Ramos (cell line): ENCODE data around the gene AKR7A2.
"Not testable (repeated sequence)": the region's sequence is repeated elsewhere in the genome, so short reads cannot be mapped to it uniquely, and the experiment has no call there.

Experiments
- in situ Hi-C: fragments of 300-500 bp; cut with MboI; formaldehyde crosslinking; loops from one replicate; pipeline ENCODE4 v1.14.3; 2022; ENCODE audit warnings: low sequenced_read_pairs; ENCODE audit not compliant: unreplicated experiment

Gene AKR7A2

DNA sequence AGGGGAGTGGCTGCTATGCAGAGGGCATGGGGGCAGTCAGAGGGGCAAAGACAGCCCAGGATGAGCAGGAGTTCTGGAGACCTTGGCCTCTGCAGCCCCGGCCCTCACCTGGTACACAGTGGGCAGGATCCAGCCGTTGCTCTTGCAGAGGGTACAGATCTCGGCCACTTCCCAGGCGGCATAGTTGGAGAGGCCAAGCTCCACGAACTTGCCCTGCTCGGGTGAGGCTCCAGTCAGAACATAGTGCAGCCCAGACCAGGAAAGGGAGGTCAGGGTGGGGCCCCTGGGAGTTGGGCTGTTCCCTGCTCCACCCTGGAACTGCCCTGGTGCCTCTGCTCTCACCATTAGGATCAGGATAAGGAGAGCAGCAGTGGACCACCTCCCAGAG, 41.6 kb downstream of the AKR7A2 start:
- in situ Hi-C loops: not testable (repeated sequence)

DNA sequence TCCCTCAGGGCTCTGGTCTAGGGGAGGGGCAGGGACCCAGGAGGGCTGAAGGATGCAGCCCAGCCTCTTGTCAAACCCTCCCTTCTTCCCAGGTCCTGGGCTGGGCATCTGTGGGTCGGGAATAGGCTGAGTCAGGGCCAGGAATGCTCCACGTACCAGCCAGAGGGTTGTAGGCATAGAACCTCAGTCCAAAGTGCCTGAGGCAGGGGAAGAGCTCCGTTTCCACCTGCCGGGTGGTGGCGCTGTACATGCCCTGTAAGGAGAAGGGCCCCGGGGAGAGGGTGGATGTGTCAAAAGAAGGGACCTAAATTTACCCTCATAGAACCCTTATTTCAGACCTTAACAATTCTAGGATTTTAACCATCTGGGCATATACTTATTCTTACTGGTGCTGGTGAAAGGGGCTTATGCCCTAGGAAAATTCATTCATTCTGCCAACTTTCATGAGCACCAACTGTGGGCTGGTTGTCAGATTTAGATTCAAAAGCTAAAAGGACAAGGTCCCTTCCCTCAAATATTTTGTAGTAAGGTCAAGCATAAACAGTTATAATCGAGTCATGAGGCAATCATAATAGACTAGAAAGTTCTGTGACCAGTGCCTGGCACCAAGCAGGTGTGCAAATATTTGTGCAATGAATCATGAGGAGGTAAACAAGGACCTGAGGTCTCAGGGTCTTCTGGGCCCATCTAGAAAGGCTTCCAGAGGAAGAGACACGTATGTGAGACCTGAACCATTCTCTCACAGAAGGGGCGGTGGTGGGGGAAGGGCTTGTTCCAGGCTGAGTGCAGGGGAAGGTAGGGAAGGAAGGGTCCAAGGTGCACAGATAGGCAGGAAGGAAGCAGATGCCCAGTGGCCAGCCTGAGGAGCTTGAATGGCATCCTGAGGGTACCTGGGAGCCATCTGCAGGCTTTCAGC, 42.3 kb downstream of the AKR7A2 start:
- in situ Hi-C loops: not testable (repeated sequence)

DNA sequence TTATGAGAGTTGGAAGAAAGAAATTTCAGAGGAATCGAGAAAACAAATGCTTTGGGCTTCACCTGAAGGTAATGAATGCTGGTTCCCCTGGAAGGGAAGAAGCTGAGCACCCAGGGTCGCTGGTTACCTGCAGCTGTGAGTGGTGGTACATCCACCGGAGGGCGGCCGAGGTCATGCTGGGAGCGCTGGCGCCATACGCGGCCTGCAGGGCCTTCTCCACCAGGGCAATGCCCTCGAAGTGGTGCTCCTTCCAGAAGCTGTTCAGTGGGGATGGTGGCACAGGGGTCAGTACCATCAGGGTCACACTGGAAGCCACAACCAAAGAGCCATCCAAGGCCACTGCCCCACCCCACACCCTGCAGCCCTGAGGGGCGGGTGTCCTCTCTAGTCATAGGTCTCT, 43.5 kb downstream of the AKR7A2 start:
- in situ Hi-C loops: no loop called here

DNA sequence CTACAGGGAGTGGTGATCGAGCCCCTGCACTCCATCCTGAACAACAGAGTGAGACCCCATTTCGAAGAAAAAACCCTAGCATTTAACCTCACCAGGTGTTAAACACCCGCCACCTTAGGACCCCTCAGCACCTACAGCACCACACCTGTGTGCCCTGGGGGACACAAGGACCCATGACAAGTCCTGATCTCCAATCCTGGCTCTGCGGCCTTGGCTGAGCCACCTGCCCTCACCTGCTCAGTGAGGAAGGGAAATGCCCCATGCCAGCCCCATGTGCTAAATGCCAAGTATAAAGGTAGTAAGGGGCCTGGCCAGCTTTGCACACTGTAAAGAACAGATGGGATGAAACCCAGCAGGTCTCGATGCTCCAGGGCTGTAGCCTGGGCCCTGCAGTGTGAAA, 49.2 kb downstream of the AKR7A2 start:
- in situ Hi-C loops: no loop called here

DNA sequence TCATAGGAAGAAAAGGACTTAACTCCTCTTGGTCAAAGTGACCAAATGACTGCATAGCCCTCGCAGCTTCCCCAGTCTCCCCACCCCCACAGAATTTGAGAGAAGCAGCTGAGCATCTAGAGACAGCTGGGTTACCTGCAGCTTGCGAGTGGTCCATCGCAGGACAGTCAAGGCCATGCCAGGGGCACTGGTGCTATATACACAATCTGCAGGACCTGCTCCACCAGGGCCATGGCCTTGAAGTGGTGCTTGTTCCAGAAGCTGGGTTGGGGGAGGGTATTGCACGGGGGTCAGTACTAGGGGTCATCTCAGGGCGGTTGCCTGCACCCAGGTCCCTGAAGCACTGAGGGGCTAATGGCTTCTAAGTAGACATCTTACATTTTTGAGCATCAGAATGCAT, 49.9 kb downstream of the AKR7A2 start:
- in situ Hi-C loops: no loop called here

DNA sequence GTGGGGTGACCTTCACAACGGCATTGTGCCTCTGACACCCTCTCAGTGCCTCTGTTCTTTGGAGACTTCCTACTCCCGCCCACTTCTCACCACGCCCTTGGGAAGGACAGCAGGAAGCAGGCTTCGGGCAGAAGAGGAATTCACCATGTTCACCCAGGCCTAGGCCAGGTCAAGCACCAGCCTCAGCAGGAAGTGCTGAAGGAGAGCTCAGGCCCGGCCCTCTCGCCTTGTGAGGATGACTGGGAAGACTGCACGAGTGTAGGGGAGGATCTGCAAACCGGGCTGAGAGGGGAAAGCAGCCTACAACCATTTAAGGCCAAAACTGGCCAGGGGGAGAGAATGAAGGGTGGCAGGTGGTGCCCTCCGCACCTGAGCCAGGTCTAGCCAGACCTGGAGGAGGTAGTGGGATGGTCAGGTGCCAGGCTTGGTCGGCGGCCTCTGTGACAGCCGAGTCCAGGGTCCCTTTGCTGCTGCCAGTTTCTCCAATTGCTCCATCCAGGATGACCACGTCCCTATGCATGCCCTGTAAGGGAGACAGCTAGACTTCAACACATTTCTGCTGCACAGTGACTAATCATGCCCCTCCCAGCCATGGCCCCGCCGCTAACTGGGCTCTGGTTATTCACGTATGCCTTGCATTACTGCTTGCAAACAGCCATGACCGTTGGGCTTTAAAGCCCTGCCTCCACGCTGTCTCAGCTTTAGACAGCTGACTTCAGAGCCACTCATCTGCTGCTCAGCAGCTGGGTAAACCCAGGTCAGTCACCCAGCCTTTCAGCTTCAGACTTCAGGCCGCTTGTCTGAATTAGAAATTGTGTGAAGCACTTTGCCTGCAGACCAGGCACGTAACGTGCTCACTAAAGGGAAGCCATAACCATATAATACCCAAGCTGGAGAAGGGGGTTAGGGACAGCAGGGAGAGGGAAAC, 51.5 kb downstream of the AKR7A2 start:
- in situ Hi-C loops: no loop called here

DNA sequence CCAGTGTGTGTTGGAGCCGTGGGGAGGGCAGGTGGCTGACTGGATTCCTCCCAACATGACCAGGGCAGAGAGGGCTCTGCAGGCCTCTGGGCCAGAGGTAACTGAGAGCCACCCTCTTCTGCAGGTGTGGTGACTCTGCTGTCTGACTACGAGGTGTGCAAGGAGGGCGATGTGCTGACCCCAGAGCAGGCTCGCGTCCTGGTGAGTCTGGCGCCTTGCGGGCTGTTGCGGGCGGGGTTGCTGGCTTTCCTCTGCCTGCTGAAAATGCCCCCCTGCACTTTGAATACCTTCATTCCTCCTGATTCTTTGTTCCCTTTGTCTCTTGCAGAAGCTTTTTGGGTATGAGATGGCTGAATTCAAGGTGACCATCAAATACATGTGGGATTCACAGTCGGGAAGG, 53.6 kb downstream of the AKR7A2 start:
- in situ Hi-C loops: no loop called here

DNA sequence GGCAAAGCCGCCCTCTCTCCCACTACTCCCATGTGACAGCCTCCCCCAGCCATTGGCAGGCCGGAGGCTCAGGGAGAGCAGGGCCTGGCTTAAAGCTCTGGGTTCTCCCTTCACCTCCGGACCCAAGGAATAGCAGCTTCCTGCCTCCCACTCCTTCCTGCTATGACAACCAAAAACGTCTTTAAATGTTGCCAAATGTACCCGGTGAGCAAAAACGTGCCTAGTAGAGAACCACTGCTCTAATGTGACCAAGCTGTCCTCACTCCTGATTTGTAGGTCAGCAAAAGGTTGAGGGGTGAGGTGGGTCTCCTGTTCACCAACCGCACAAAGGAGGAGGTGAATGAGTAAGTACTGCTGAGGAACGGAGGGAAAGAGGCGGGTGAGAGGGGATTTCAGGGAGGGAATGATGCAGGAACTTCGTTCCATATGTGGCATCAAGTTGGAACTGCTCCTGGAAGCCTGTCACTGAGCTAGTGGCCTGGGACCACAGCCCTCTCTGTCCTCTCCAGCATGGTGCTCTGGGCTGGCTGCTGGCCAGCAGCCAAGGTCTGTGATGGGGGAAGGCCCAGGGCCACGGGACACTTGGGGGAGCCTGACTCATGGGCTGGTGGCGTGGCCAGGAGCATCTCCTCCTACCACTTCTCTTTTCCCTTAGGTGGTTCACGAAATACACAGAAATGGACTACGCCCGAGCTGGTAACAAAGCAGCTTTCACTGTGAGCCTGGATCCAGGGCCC, 54.6 kb downstream of the AKR7A2 start:
- in situ Hi-C loops: no loop called here

DNA sequence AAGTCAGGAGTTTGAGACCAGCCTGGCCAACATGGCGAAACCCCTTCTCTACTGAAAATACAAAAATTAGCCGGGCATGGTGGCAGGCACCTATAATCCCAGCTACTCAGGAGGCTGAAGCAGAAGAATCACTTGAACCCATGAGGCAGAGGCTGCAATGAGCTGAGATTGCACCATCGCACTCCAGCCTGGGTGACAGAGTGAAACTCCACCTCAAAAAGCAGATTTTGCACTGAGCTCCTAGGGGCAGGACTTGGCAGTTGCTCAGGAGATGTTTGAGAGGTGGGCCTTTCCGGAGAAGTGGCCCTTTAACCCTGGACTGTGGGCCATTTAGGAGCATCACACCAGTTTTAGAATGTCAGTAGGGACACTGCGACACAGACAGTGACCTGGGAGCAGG, 55.6 kb downstream of the AKR7A2 start:
- in situ Hi-C loops: not testable (repeated sequence)

DNA sequence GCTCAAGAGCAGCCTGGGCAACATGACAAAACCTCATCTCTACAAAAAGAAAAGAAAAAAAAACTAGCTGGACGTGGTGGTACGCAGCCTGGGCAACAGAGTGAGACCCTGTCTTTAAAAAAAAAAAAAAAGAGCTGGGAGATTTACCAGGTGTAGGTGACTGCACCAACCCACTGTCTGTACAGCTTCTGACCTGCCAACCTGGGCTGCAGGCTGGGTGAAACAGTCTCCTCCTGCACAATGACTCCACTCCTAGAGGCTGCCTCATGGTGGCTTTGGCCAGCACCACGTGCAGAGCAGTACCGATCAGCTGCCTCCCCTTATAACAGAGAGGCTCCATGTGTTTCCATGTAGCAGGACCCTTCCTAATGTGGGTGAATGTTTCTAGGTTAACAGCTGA, 56.7 kb downstream of the AKR7A2 start:
- in situ Hi-C loops: no loop called here

DNA sequence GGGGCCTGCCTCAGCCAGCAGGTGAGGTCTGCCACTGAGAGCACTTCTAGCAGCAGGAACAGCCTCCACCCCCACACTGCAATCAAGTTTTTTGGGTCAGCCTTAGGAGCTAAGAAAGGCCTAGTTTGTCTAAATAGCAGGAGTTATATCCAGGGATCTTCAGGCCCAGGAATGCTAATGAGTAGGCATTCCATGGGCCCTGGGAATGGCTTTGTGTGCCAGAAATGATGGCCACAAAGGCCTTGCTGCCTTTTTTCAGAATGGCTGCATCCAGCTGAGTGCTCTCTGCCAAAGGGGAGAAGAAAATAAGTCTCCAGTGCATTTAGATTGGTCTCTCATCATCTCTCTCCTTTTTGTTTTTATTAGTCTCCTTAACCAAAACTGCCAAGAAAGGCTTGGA, 57.5 kb downstream of the AKR7A2 start:
- in situ Hi-C loops: no loop called here
